Ishikawa (cell line): ENCODE data around the gene ACTL7A.

Experiments used
- CEBPB ChIP-seq: IDR thresholded peaks from 2 replicates; pipeline ENCODE4 v1.6.1; 2012
- EGR1 ChIP-seq: IDR thresholded peaks from 2 replicates; pipeline ENCODE4 v1.6.1; 2012
- EP300 ChIP-seq: IDR thresholded peaks from 2 replicates; pipeline ENCODE4 v1.6.1; 2012; ENCODE audit warnings: borderline replicate concordance
- FOXM1 ChIP-seq: IDR thresholded peaks from 2 replicates; pipeline ENCODE4 v1.6.1; 2012; ENCODE audit warnings: low read depth, borderline replicate concordance
- MAX ChIP-seq: IDR thresholded peaks from 2 replicates; pipeline ENCODE4 v1.6.1; 2012
- RAD21 ChIP-seq: IDR thresholded peaks from 2 replicates; pipeline ENCODE4 v1.6.1; 2012; ENCODE audit warnings: low read depth
- TAF1 ChIP-seq: IDR thresholded peaks from 2 replicates; pipeline ENCODE4 v1.6.1; 2012; ENCODE audit warnings: low read depth, mild to moderate bottlenecking
- TCF12 ChIP-seq: IDR thresholded peaks from 2 replicates; pipeline ENCODE4 v1.6.1; 2012; ENCODE audit warnings: low read depth
- TEAD4 ChIP-seq: IDR thresholded peaks from 2 replicates; pipeline ENCODE4 v1.6.1; 2012
- ZBTB7A ChIP-seq: IDR thresholded peaks from 2 replicates; pipeline ENCODE4 v1.6.1; 2012; ENCODE audit warnings: low read depth
- TF ChIP-seq, protein P1 (sequence below): IDR thresholded peaks from 2 replicates; pipeline ENCODE4 v1.6.1; 2012; ENCODE audit warnings: low read depth, mild to moderate bottlenecking
- TF ChIP-seq, protein P2 (sequence below): IDR thresholded peaks from 2 replicates; pipeline ENCODE4 v1.6.1; 2012

- TF ChIP-seq EGR1 (no peak), TCF12 (no peak), RAD21 (no peak), CEBPB (no peak), MAX (no peak), FOXM1 (no peak), TAF1 (no peak), EP300 (no peak), ZBTB7A (no peak), TEAD4 (no peak)
- TF ChIP-seq, protein P1, sequence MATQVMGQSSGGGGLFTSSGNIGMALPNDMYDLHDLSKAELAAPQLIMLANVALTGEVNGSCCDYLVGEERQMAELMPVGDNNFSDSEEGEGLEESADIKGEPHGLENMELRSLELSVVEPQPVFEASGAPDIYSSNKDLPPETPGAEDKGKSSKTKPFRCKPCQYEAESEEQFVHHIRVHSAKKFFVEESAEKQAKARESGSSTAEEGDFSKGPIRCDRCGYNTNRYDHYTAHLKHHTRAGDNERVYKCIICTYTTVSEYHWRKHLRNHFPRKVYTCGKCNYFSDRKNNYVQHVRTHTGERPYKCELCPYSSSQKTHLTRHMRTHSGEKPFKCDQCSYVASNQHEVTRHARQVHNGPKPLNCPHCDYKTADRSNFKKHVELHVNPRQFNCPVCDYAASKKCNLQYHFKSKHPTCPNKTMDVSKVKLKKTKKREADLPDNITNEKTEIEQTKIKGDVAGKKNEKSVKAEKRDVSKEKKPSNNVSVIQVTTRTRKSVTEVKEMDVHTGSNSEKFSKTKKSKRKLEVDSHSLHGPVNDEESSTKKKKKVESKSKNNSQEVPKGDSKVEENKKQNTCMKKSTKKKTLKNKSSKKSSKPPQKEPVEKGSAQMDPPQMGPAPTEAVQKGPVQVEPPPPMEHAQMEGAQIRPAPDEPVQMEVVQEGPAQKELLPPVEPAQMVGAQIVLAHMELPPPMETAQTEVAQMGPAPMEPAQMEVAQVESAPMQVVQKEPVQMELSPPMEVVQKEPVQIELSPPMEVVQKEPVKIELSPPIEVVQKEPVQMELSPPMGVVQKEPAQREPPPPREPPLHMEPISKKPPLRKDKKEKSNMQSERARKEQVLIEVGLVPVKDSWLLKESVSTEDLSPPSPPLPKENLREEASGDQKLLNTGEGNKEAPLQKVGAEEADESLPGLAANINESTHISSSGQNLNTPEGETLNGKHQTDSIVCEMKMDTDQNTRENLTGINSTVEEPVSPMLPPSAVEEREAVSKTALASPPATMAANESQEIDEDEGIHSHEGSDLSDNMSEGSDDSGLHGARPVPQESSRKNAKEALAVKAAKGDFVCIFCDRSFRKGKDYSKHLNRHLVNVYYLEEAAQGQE = no peak
- TF ChIP-seq, protein P2, sequence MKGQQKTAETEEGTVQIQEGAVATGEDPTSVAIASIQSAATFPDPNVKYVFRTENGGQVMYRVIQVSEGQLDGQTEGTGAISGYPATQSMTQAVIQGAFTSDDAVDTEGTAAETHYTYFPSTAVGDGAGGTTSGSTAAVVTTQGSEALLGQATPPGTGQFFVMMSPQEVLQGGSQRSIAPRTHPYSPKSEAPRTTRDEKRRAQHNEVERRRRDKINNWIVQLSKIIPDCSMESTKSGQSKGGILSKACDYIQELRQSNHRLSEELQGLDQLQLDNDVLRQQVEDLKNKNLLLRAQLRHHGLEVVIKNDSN = no peak
These were observed 19.3 kb upstream of the ACTL7A start for GRCh38 chr9:108842610-108843295.
